ENCODE measurements around the gene CCDC33. TPM values are rescaled to one million over a fixed set of nuclear protein-coding genes. Genes with fewer than 3 reads are reported as not detected.

CCDC33 gene
- total RNA-seq, 2 experiments from 2014 or later, result not detected

GRCh38 chr15:74253211-74253921 lies 17.2 kb downstream of the CCDC33 start:
- CTCF ChIA-PET, result no interaction called here
- POLR2A ChIA-PET, result no interaction called here

GRCh38 chr15:74257105-74257504 lies 21.0 kb downstream of the CCDC33 start:
- CTCF ChIA-PET, result no interaction called here
- POLR2A ChIA-PET, result no interaction called here

- ChIA-PET POLR2A (no interaction called here), CTCF (no interaction called here)
Observed at GRCh38 chr15:74257623-74258022, 21.5 kb downstream of the CCDC33 start.

GRCh38 chr15:74258456-74259291 lies 22.5 kb downstream of the CCDC33 start:
- ChIA-PET POLR2A (no interaction called here), CTCF (no interaction called here)

GRCh38 chr15:74259292-74259648 lies 23.1 kb downstream of the CCDC33 start:
- POLR2A ChIA-PET, result no interaction called here
- CTCF ChIA-PET, result no interaction called here

GRCh38 chr15:74259821-74260607 lies 23.9 kb downstream of the CCDC33 start:
- POLR2A ChIA-PET, result no interaction called here
- CTCF ChIA-PET, result no interaction called here

- POLR2A ChIA-PET, result no interaction called here
- CTCF ChIA-PET, result no interaction called here
Observed at GRCh38 chr15:74261041-74261440, 24.9 kb downstream of the CCDC33 start.

GRCh38 chr15:74261685-74262084 lies 25.6 kb downstream of the CCDC33 start:
- CTCF ChIA-PET, result no interaction called here
- POLR2A ChIA-PET, result interaction anchor here (0.6 kb wide), 1 partner anchor 23 kb away, joined by 3 read pairs; no protein-coding TSS in a partner anchor

GRCh38 chr15:74262151-74262550 lies 26.0 kb downstream of the CCDC33 start:
- CTCF ChIA-PET, result no interaction called here
- POLR2A ChIA-PET, result interaction anchor here (0.6 kb wide), 1 partner anchor 23 kb away, joined by 3 read pairs; no protein-coding TSS in a partner anchor

GRCh38 chr15:74262625-74263024 lies 26.5 kb downstream of the CCDC33 start:
- ChIA-PET CTCF (no interaction called here), POLR2A (no interaction called here)

GRCh38 chr15:74263466-74263865 lies 27.3 kb downstream of the CCDC33 start:
- ChIA-PET CTCF (interaction anchor here (0.6 kb wide), 1 partner anchor 1365 kb away, joined by 3 read pairs; no protein-coding TSS in a partner anchor), POLR2A (no interaction called here)

- POLR2A ChIA-PET, result no interaction called here
- CTCF ChIA-PET, result no interaction called here
Observed at GRCh38 chr15:74264081-74264501, 28.0 kb downstream of the CCDC33 start.

GRCh38 chr15:74265046-74265639 lies 29.0 kb downstream of the CCDC33 start:
- ChIA-PET POLR2A (no interaction called here), CTCF (no interaction called here)

- ChIA-PET CTCF (no interaction called here), POLR2A (no interaction called here)
Observed at GRCh38 chr15:74268020-74268419, 31.9 kb downstream of the CCDC33 start.

GRCh38 chr15:74269362-74270035 lies 33.4 kb downstream of the CCDC33 start:
- ChIA-PET POLR2A (no interaction called here), CTCF (no interaction called here)

- CTCF ChIA-PET, result no interaction called here
- POLR2A ChIA-PET, result no interaction called here
Observed at GRCh38 chr15:74270155-74270554, 34.0 kb downstream of the CCDC33 start.

GRCh38 chr15:74270854-74271520 lies 34.9 kb downstream of the CCDC33 start:
- POLR2A ChIA-PET, result no interaction called here
- CTCF ChIA-PET, result no interaction called here

- CTCF ChIA-PET, result no interaction called here
- POLR2A ChIA-PET, result no interaction called here
Observed at GRCh38 chr15:74272812-74273211, 36.7 kb downstream of the CCDC33 start.

- CTCF ChIA-PET, result no interaction called here
- POLR2A ChIA-PET, result no interaction called here
Observed at GRCh38 chr15:74274470-74275038, 38.4 kb downstream of the CCDC33 start.

Measured in activated CD8-positive, alpha-beta memory T cell treated with anti-CD3 and anti-CD28 coated beads for 36 hours (primary cell).